H7 (cell line): ENCODE data around the gene LENG1. TPM values are rescaled to one million over a fixed set of nuclear protein-coding genes. Genes with fewer than 3 reads are reported as not detected.
"Not testable (repeated sequence)": the region's sequence is repeated elsewhere in the genome, so short reads cannot be mapped to it uniquely, and the experiment has no call there.

ENCODE experiments used
- DNase-seq: peaks from one replicate; pipeline ENCODE4 v3.0.0; 2012
- H3K27me3 ChIP-seq: 2 replicates; pipeline ENCODE4 v1.6.0; 2011; ENCODE audit warnings: mild to moderate bottlenecking, low read length; ENCODE audit not compliant: control insufficient read depth, insufficient read depth
- H3K36me3 ChIP-seq: replicated peaks from 2 replicates; pipeline ENCODE4 v1.5.1; 2011; ENCODE audit warnings: low read length; ENCODE audit not compliant: control insufficient read depth, insufficient read depth
- H3K4me3 ChIP-seq: 2 replicates; pipeline ENCODE4 v1.5.1; 2011; ENCODE audit warnings: low read depth, mild to moderate bottlenecking, control low read depth, low read length, moderate library complexity; ENCODE audit not compliant: insufficient read depth
- total RNA-seq: library from RNA; depleted of rRNA; stranded (reverse); fragments of >200 nt; shearing (Covaris generic); gene quantifications from 2 replicates; pipeline ENCODE4 v1.2.3, GENCODE V29; 2014

Gene LENG1
- total RNA-seq, 1 experiment from 2014 or later, result 4.7 TPM

- Histone ChIP-seq H3K36me3 (peaks cover 5% of the 10 kb centered on the region), H3K27me3 (no peaks in the 10 kb centered on the region), H3K4me3 (no peak overlapping the region)
- peak; percentile 93 for DNase-seq
Observed at GRCh38 chr19:54179921-54180461, 20.5 kb upstream of the LENG1 start.

GRCh38 chr19:54179262-54179852 is 19.8 kb upstream of the LENG1 start:
- Histone ChIP-seq H3K4me3 (no peak overlapping the region), H3K36me3 (peaks cover 5% of the 10 kb centered on the region), H3K27me3 (no peaks in the 10 kb centered on the region)
- peak; percentile 13 for DNase-seq

- peaks cover 5% of the 10 kb centered on the region for H3K36me3 ChIP-seq
- no peak overlapping the region for H3K4me3 ChIP-seq
- H3K27me3 ChIP-seq, result no peaks in the 10 kb centered on the region
- peak; percentile 90 for DNase-seq
Observed at GRCh38 chr19:54178581-54179261, 19.2 kb upstream of the LENG1 start.

GRCh38 chr19:54173951-54174834 is 14.7 kb upstream of the LENG1 start:
- DNase-seq, result peak; percentile 48
- Histone ChIP-seq H3K36me3 (peaks cover 1% of the 10 kb centered on the region), H3K4me3 (no peak overlapping the region), H3K27me3 (no peaks in the 10 kb centered on the region)

GRCh38 chr19:54173359-54173699 is 13.8 kb upstream of the LENG1 start:
- Histone ChIP-seq H3K27me3 (no peaks in the 10 kb centered on the region), H3K4me3 (peak overlapping the region; percentile 19), H3K36me3 (peaks cover 1% of the 10 kb centered on the region; the same call in 1 of the 2 replicates)
- peak; percentile 50 for DNase-seq

- no peaks in the 10 kb centered on the region for H3K27me3 ChIP-seq
- H3K36me3 ChIP-seq, result peaks cover 1% of the 10 kb centered on the region; the same call in 1 of the 2 replicates
- H3K4me3 ChIP-seq, result peak within 1 kb of the TSS; percentile 51
- DNase-seq, result peak; percentile 95
Observed at GRCh38 chr19:54172471-54173358, 13.2 kb upstream of the LENG1 start, which contains the start of gene TMC4. TSS of gene TMC4 (minus strand) at chr19:54173160. CDS start at chr19:54173117, 43 bp downstream.

GRCh38 chr19:54171736-54172431 is 12.4 kb upstream of the LENG1 start:
- H3K36me3 ChIP-seq, H3K27me3 ChIP-seq, H3K4me3 ChIP-seq: not testable (repeated sequence)
- peak; percentile 42 for DNase-seq

GRCh38 chr19:54169149-54169740 is 9.7 kb upstream of the LENG1 start:
- Histone ChIP-seq H3K27me3 (peaks cover 6% of the 10 kb centered on the region; the same call in 1 of the 2 replicates), H3K36me3 (no peaks in the 10 kb centered on the region), H3K4me3 (no peak overlapping the region)
- no peak for DNase-seq

GRCh38 chr19:54168174-54168917 is 8.8 kb upstream of the LENG1 start:
- Histone ChIP-seq H3K27me3 (peaks cover 13% of the 10 kb centered on the region), H3K36me3 (no peaks in the 10 kb centered on the region), H3K4me3 (no peak overlapping the region)
- peak; percentile 97 for DNase-seq

GRCh38 chr19:54165222-54165621 is 5.7 kb upstream of the LENG1 start:
- DNase-seq, result no peak
- Histone ChIP-seq H3K4me3 (no peak overlapping the region), H3K27me3 (peaks cover 18% of the 10 kb centered on the region), H3K36me3 (no peaks in the 10 kb centered on the region)

GRCh38 chr19:54164369-54165068 is 5.0 kb upstream of the LENG1 start:
- H3K4me3 ChIP-seq, result peak overlapping the region; percentile 43
- H3K27me3 ChIP-seq, result peaks cover 18% of the 10 kb centered on the region
- H3K36me3 ChIP-seq, result no peaks in the 10 kb centered on the region
- peak; percentile 99 for DNase-seq

- Histone ChIP-seq H3K27me3 (peaks cover 18% of the 10 kb centered on the region), H3K4me3 (no peak overlapping the region; the same call in 1 of the 2 replicates), H3K36me3 (0 out of 2 replicates have a peak, but pooled peaks cover 1% of the 10 kb centered on the region)
- DNase-seq, result no peak
Observed at GRCh38 chr19:54162884-54163283, 3.4 kb upstream of the LENG1 start.
